ENCODE results near the gene ZMYND8.
"Not testable (repeated sequence)": the region's sequence is repeated elsewhere in the genome, so short reads cannot be mapped to it uniquely, and the experiment has no call there.

DNA sequence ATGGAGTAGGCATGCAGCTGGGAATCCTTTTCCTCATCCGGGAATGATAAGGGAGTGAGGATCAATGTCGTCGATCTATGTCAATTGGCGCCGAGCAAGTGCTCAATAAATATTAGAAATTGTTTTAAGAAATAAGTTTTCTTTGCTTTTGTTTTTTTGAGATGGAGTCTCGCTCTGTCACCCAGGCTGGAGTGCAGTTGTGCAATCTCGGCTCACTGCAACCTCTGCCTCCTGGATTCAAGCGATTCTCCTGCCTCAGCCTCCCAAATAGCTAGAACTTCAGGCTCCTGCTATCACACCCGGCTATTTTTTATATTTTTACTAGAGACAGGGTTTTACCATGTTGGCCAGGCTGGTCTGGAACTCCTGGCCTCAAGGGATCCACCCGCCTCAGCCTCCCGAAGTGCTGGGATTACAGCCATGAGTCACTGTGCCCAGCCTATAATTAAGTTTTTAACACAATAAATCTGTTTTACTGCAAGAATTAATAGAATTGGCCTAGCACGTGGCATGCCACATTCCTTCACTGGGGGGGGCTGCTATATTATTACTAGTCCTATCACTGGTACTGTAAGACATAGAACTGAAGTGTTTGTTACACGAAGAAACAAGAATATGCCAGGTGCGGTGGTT, 92.2 kb downstream of the ZMYND8 start:
- not testable (repeated sequence) for TF ChIP-seq EZH2 (IDR thresholded peaks at IDR 0.05; ENCODE audit: insufficient read depth, poor library complexity, severe bottlenecking); EZH2phosphoT487 (IDR thresholded peaks at IDR 0.05; ENCODE audit: insufficient read depth, low read depth)

Data from GM23248 (cell line).